ENCODE data around the gene ABCG5.

GRCh38 chr2:43874776-43875451, 36.3 kb upstream of the ABCG5 start:
- no peak for TF ChIP-seq CTCF (IDR thresholded peaks at IDR 0.05; ENCODE audit: low read depth, low read length)
- no peak for TF ChIP-seq MAX (IDR thresholded peaks at IDR 0.05; ENCODE audit: low read depth, low read length)
- TF ChIP-seq MYC (IDR thresholded peaks at IDR 0.05; ENCODE audit: low read depth, low read length) = no peak
- TF ChIP-seq POLR2A (IDR thresholded peaks at IDR 0.05; ENCODE audit: extremely low read depth, insufficient read length) = no peak

All from NB4 (cell line).